ENCODE measurements around the gene RNU6-9.

RNU6-9 gene

DNA sequence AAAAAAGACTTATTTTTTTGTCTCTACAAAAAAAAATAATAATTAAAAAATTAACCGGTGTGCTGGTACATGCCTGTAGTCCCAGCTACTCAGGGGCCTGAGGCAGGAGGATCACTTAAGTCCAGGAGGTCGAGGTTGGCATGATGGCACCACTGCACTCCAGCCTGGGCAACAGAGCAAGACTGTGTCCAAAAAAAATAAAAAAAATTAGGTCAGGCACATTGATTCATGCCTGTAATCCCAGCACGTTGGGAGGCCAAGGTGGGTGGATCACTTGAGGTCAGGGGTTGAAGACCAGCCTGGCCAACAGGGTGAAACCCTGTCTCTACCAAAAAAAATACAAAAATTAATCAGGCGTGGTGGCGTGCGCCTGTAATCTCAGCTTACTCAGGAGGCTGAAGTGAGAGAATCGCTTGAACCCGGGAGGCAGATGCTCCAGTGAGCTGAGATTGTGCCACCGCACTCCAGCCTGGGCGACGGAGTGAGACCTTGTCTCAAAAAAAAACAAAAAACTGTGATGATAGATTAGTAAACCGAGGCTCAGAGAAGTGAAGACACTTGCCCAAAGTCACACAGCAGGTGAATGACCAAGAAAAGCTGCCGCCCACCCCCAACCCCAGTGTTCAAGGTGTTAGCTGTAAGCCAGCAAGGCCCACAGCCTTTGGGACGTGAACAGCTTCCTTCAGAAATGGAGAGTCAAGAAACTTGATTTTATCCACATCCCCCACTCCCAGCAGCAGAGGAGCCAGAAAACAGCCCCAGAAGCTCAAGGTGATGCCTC is 9.4 kb downstream of the RNU6-9 start:
- no peak for DNase-seq (ENCODE audit: low read depth, low spot score)
- Histone ChIP-seq H3K4me3 (no peak overlapping the region), H3K9me3 (ENCODE audit: low read depth, low read length) (no peaks in the 10 kb centered on the region), H3K9ac (ENCODE audit: insufficient read length) (no peak overlapping the region), H3K36me3 (ENCODE audit: insufficient read depth, low read length) (no peaks in the 10 kb centered on the region; the same call in 1 of the 2 replicates), H3K27ac (no peak overlapping the region)
- TF ChIP-seq POLR2AphosphoS5 (IDR thresholded peaks at IDR 0.05; ENCODE audit: borderline replicate concordance, low read depth, low read length) (no peak), EZH2 (IDR thresholded peaks at IDR 0.05) (no peak)

DNA sequence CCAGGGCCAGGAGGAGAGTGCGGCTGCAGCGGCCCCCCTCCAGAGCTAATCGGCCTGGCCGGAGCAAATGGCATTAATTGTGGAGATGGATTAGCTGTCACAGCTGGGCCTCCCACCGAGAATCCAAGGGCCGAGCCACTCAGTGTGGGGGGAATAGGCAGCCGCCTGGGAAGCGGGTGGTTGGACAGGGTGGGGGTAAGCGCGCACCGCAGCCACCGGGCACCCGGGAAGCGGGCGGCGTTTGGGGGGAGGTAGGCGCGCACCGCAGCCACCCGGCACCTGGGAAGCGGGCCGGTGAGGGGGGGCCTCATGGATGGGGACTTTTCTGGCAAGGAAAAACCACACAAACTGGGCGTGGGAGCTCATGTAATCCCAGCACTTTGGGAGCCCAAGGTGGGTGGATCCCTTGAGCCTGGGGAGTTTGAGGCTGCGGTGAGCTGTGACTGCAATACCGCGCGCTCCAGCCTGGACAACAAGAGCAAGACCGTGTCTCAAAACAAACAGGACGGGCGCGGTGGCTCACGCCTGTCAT is 10.0 kb downstream of the RNU6-9 start:
- TF ChIP-seq EZH2 (IDR thresholded peaks at IDR 0.05) (no peak), POLR2AphosphoS5 (IDR thresholded peaks at IDR 0.05; ENCODE audit: borderline replicate concordance, low read depth, low read length) (no peak), FOXP2 (optimal IDR thresholded peaks at IDR 0.05; ENCODE audit: control extremely low read depth, extremely low read length, insufficient read depth) (no peak)

GRCh38 chr19:904545-904944 is 11.3 kb downstream of the RNU6-9 start:
- Histone ChIP-seq H3K9ac (ENCODE audit: insufficient read length) (no peak overlapping the region), H3K36me3 (ENCODE audit: insufficient read depth, low read length) (no peaks in the 10 kb centered on the region; the same call in 1 of the 2 replicates), H3K27ac (no peak overlapping the region), H3K4me3 (no peak overlapping the region), H3K9me3 (ENCODE audit: low read depth, low read length) (no peaks in the 10 kb centered on the region)
- TF ChIP-seq POLR2AphosphoS5 (IDR thresholded peaks at IDR 0.05; ENCODE audit: borderline replicate concordance, low read depth, low read length) (no peak), FOXP2 (optimal IDR thresholded peaks at IDR 0.05; ENCODE audit: control extremely low read depth, extremely low read length, insufficient read depth) (no peak), EZH2 (IDR thresholded peaks at IDR 0.05) (no peak)
- DNase-seq (ENCODE audit: low read depth, low spot score), result no peak

More for the DNA sequence above, 10.0 kb downstream of the RNU6-9 start:
- H3K4me3 ChIP-seq, result no peak overlapping the region
- H3K9ac ChIP-seq (ENCODE audit: insufficient read length), result no peak overlapping the region
- H3K36me3 ChIP-seq (ENCODE audit: insufficient read depth, low read length), result no peaks in the 10 kb centered on the region; the same call in 1 of the 2 replicates
- no peak for DNase-seq (ENCODE audit: low read depth, low spot score)
- H3K9me3 ChIP-seq (ENCODE audit: low read depth, low read length), result no peaks in the 10 kb centered on the region
- no peak overlapping the region for H3K27ac ChIP-seq

DNA sequence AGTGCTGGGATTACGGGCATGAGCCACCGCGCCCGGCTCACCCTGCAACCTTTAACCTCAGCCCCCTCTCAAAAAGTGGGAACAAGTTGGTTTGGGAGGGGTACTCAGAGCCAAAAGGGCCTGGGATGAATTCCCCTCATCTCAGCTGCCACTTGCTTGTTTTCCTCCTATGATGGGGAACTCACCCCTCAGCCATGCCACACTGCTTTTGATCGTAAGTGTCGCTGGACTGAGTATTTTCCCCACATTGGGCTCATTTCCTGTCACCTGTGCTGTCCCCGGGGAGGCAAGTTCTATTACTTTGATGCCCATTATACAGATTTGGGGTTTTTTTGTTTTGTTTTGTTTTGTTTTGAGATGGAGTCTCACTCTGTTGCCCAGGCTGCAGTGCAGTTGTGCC is 13.2 kb downstream of the RNU6-9 start:
- Histone ChIP-seq H3K27ac (no peak overlapping the region), H3K4me3 (no peak overlapping the region), H3K9ac (ENCODE audit: insufficient read length) (no peak overlapping the region), H3K9me3 (ENCODE audit: low read depth, low read length) (no peaks in the 10 kb centered on the region), H3K36me3 (ENCODE audit: insufficient read depth, low read length) (no peaks in the 10 kb centered on the region; the same call in 1 of the 2 replicates)
- TF ChIP-seq POLR2AphosphoS5 (IDR thresholded peaks at IDR 0.05; ENCODE audit: borderline replicate concordance, low read depth, low read length), result no peak
- no peak for TF ChIP-seq EZH2 (IDR thresholded peaks at IDR 0.05)
- no peak for TF ChIP-seq FOXP2 (optimal IDR thresholded peaks at IDR 0.05; ENCODE audit: control extremely low read depth, extremely low read length, insufficient read depth)
- no peak for DNase-seq (ENCODE audit: low read depth, low spot score)

- no peak for DNase-seq (ENCODE audit: low read depth, low spot score)
- H3K9ac ChIP-seq (ENCODE audit: insufficient read length), result no peak overlapping the region
- no peaks in the 10 kb centered on the region for H3K9me3 ChIP-seq (ENCODE audit: low read depth, low read length)
- no peaks in the 10 kb centered on the region for H3K36me3 ChIP-seq (ENCODE audit: insufficient read depth, low read length)
- no peak overlapping the region for H3K4me3 ChIP-seq
- no peak overlapping the region for H3K27ac ChIP-seq
- TF ChIP-seq POLR2AphosphoS5 (IDR thresholded peaks at IDR 0.05; ENCODE audit: borderline replicate concordance, low read depth, low read length) (no peak), FOXP2 (optimal IDR thresholded peaks at IDR 0.05; ENCODE audit: control extremely low read depth, extremely low read length, insufficient read depth) (no peak), EZH2 (IDR thresholded peaks at IDR 0.05) (no peak)
These were observed 14.0 kb downstream of the RNU6-9 start for GRCh38 chr19:907183-907853.

DNA sequence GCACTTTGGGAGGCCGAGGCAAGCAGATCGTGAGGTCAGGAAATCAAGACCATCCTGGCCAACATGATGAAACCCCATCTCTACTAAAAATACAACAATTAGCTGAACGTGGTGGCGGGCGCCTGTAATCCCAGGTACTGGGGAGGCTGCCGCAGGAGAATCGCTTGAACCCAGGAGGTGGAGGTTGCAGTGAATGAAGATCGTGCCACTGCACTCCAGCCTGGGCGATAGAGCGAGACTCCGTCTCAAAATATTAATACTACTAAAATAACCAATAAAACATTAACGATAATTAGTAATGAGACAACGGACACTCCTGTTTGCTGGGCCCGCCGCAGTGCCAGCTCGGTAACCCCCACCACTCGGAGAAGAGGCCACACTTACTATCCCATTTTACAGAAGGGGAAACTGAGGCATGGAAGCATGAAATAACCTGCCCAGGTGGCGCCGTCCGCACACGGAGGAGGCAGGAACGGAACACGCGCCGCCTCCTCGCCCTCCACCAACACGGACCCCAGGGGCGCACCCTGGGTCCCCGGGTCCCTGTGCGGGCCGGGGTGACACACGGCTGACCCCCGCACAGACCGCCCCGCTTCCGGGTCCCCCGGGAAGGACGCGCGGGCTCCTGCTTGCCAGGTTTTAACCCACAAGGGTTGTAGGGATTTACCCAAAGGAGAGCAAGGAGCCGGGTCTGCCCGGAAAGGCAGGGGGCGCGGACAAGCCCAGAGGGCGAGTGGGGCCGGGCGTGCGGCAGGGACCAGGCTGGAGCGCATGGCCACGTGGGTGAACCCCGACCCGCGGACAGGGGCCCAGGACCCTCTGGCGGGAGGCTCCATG is 18.1 kb downstream of the RNU6-9 start:
- no peak for DNase-seq (ENCODE audit: low read depth, low spot score)
- Histone ChIP-seq H3K36me3 (ENCODE audit: insufficient read depth, low read length) (no peaks in the 10 kb centered on the region), H3K27ac (no peak overlapping the region), H3K9ac (ENCODE audit: insufficient read length) (no peak overlapping the region), H3K4me3 (no peak overlapping the region), H3K9me3 (ENCODE audit: low read depth, low read length) (no peaks in the 10 kb centered on the region)
- TF ChIP-seq EZH2 (IDR thresholded peaks at IDR 0.05) (no peak), POLR2AphosphoS5 (IDR thresholded peaks at IDR 0.05; ENCODE audit: borderline replicate concordance, low read depth, low read length) (no peak), FOXP2 (optimal IDR thresholded peaks at IDR 0.05; ENCODE audit: control extremely low read depth, extremely low read length, insufficient read depth) (no peak)

GRCh38 chr19:912181-913079 is 19.1 kb downstream of the RNU6-9 start:
- Histone ChIP-seq H3K9me3 (ENCODE audit: low read depth, low read length) (no peaks in the 10 kb centered on the region), H3K4me3 (peak overlapping the region; percentile 87), H3K36me3 (ENCODE audit: insufficient read depth, low read length) (no peaks in the 10 kb centered on the region), H3K9ac (ENCODE audit: insufficient read length) (peak overlapping the region; percentile 78), H3K27ac (no peak overlapping the region; the same call in 1 of the 2 replicates)
- DNase-seq (ENCODE audit: low read depth, low spot score), result no peak
- TF ChIP-seq FOXP2 (optimal IDR thresholded peaks at IDR 0.05; ENCODE audit: control extremely low read depth, extremely low read length, insufficient read depth), result no peak
- no peak for TF ChIP-seq POLR2AphosphoS5 (IDR thresholded peaks at IDR 0.05; ENCODE audit: borderline replicate concordance, low read depth, low read length)
- TF ChIP-seq EZH2 (IDR thresholded peaks at IDR 0.05), result no peak
